Fibroblast of lung (primary cell): Measurements from ENCODE around the gene LRMDA. TPM values are rescaled to one million over a fixed set of nuclear protein-coding genes. Genes with fewer than 3 reads are reported as not detected.

ENCODE experiments used
- DNase-seq, 2 donors: peaks; one replicate each; pipeline versions ENCODE4 v3.0.0 to v3.0.0-alpha.2; 2010; ENCODE audit warnings: low read depth in 2 of 2
- H2AFZ ChIP-seq: 2 replicates; pipeline ENCODE4 v1.5.1; 2012; ENCODE audit warnings: low read length, control low read depth, inconsistent platforms
- H3K27ac ChIP-seq: 2 replicates; pipeline ENCODE4 v1.5.1; 2011; ENCODE audit warnings: low read length, control low read depth; ENCODE audit not compliant: insufficient read depth
- H3K27me3 ChIP-seq: 2 replicates; pipeline ENCODE4 v1.5.1; 2011; ENCODE audit warnings: mild to moderate bottlenecking, low read length; ENCODE audit not compliant: control insufficient read depth, insufficient read depth
- H3K36me3 ChIP-seq: 2 replicates; pipeline ENCODE4 v1.5.1; 2011; ENCODE audit warnings: low read length; ENCODE audit not compliant: control insufficient read depth, insufficient read depth
- H3K4me1 ChIP-seq: 2 replicates; pipeline ENCODE4 v1.5.1; 2011; ENCODE audit warnings: low read length; ENCODE audit not compliant: control insufficient read depth, insufficient read depth; ENCODE audit errors: extremely low read depth
- H3K4me2 ChIP-seq: 2 replicates; pipeline ENCODE4 v1.5.1; 2011; ENCODE audit warnings: low read length, control low read depth; ENCODE audit not compliant: insufficient read depth; ENCODE audit errors: extremely low read depth
- H3K4me3 ChIP-seq, 4 experiments: fragments of 200-600 bp in 1 of 4; sonication (generic) in 1 of 4; replicated peaks in 1 of 4; 2 replicates each; pipeline ENCODE4 v1.5.1; 2011 to 2016; ENCODE audit warnings: low read length in 4 of 4, low read depth in 3 of 4, mild to moderate bottlenecking in 3 of 4, control low read depth in 2 of 4, inconsistent platforms in 1 of 4, mixed read lengths in 1 of 4; ENCODE audit not compliant: insufficient read depth in 1 of 4; ENCODE audit errors: control extremely low read depth in 1 of 4
- H3K79me2 ChIP-seq: 2 replicates; pipeline ENCODE4 v1.5.1; 2012; ENCODE audit warnings: mild to moderate bottlenecking, low read length, inconsistent platforms; ENCODE audit not compliant: control insufficient read depth, insufficient read depth
- H3K9ac ChIP-seq: 2 replicates; pipeline ENCODE4 v1.5.1; 2011; ENCODE audit warnings: mild to moderate bottlenecking, low read length, control low read depth; ENCODE audit not compliant: insufficient read depth
- H3K9me3 ChIP-seq: 2 replicates; pipeline ENCODE4 v1.5.1; 2012; ENCODE audit warnings: low read depth, low read length; ENCODE audit not compliant: control insufficient read depth, insufficient read depth
- H4K20me1 ChIP-seq: 2 replicates; pipeline ENCODE4 v1.5.1; 2011; ENCODE audit warnings: low read length; ENCODE audit not compliant: control insufficient read depth, insufficient read depth; ENCODE audit errors: extremely low read depth
- CTCF ChIP-seq, 2 donors: IDR thresholded peaks in 1 of 2; conservative IDR thresholded peaks in 1 of 2; 1 replicate in 1 of 2; 2 replicates in 1 of 2; pipeline ENCODE4 v1.5.1; 2011 to 2012; ENCODE audit warnings: low read length in 2 of 2, control low read depth in 1 of 2, inconsistent platforms in 1 of 2, low read depth in 1 of 2, mild to moderate bottlenecking in 1 of 2
- EZH2 ChIP-seq: IDR thresholded peaks from 2 replicates; pipeline ENCODE4 v1.5.1; 2012; ENCODE audit warnings: low read length, control low read depth, mild to moderate bottlenecking; ENCODE audit errors: missing control alignments
- polyA plus RNA-seq, 2 donors: library from polyadenylated mRNA; depleted of rRNA in 1 of 2; stranded (reverse) in 1 of 2; unstranded in 1 of 2; fragments of >200 nt; gene quantifications; 2 replicates each; pipeline ENCODE4 v1.2.1, GENCODE V29; 2011 to 2012; ENCODE audit warnings: missing spikeins in 1 of 2
- total RNA-seq: library from RNA; depleted of rRNA; stranded (reverse); fragments of >200 nt; gene quantifications from 2 replicates; pipeline ENCODE4 v1.2.1, GENCODE V29; 2014

The LRMDA gene
- total and polyA plus RNA-seq, 2 donors (not counting 1 experiment from before 2014, with no cell fraction given) = 1.7 to 2.0 TPM

- Histone ChIP-seq H3K27me3 (no peaks in the 10 kb centered on the region), H3K9ac (no peak overlapping the region)
- DNase-seq = no peak
These were observed 49.0 kb downstream of the LRMDA start for GRCh38 chr10:75480374-75480773.

GRCh38 chr10:75483188-75483587, 51.8 kb downstream of the LRMDA start:
- no peak for DNase-seq

More at GRCh38 chr10:75480374-75480773, 49.0 kb downstream of the LRMDA start:
- Histone ChIP-seq H3K4me1 (no peaks in the 10 kb centered on the region), H3K27ac (no peak overlapping the region), H2AFZ (no peak overlapping the region), H3K79me2 (no peaks in the 10 kb centered on the region), H3K4me2 (no peak overlapping the region), H3K36me3 (no peaks in the 10 kb centered on the region), H3K4me3 (no peak overlapping the region), H3K9me3 (no peaks in the 10 kb centered on the region), H4K20me1 (no peaks in the 10 kb centered on the region)
- TF ChIP-seq CTCF (conservative IDR thresholded peaks at IDR 0.05 in 1 of 2, IDR thresholded peaks at IDR 0.05 in 1 of 2; ENCODE audit: low read depth in 1 of 2, low read length in 2 of 2) = no peak
- TF ChIP-seq EZH2 = no peak

GRCh38 chr10:75484717-75485116, 53.3 kb downstream of the LRMDA start:
- no peak overlapping the region for H3K27ac ChIP-seq
- no peaks in the 10 kb centered on the region for H3K4me1 ChIP-seq
- H3K9me3 ChIP-seq = no peaks in the 10 kb centered on the region
- no peak overlapping the region for H2AFZ ChIP-seq
- H3K36me3 ChIP-seq = no peaks in the 10 kb centered on the region
- no peaks in the 10 kb centered on the region for H4K20me1 ChIP-seq
- no peak overlapping the region for H3K4me3 ChIP-seq
- TF ChIP-seq CTCF (conservative IDR thresholded peaks at IDR 0.05 in 1 of 2, IDR thresholded peaks at IDR 0.05 in 1 of 2; ENCODE audit: low read depth in 1 of 2, low read length in 2 of 2) (no peak), EZH2 (no peak)
- peaks cover 2% of the 10 kb centered on the region for H3K27me3 ChIP-seq
- no peak overlapping the region for H3K4me2 ChIP-seq
- no peaks in the 10 kb centered on the region for H3K79me2 ChIP-seq
- no peak overlapping the region for H3K9ac ChIP-seq
- DNase-seq = no peak

More at GRCh38 chr10:75483188-75483587, 51.8 kb downstream of the LRMDA start:
- Histone ChIP-seq H3K4me1 (no peaks in the 10 kb centered on the region), H3K36me3 (no peaks in the 10 kb centered on the region), H3K9ac (no peak overlapping the region), H3K4me2 (no peak overlapping the region), H4K20me1 (no peaks in the 10 kb centered on the region), H2AFZ (no peak overlapping the region), H3K27me3 (peaks cover 2% of the 10 kb centered on the region), H3K9me3 (no peaks in the 10 kb centered on the region), H3K79me2 (no peaks in the 10 kb centered on the region), H3K27ac (no peak overlapping the region), H3K4me3 (no peak overlapping the region)
- TF ChIP-seq CTCF (conservative IDR thresholded peaks at IDR 0.05 in 1 of 2, IDR thresholded peaks at IDR 0.05 in 1 of 2; ENCODE audit: low read depth in 1 of 2, low read length in 2 of 2) (no peak), EZH2 (no peak)
